Hepatocyte (in vitro differentiated cells): ENCODE data around the gene BRD2. TPM values are rescaled to one million over a fixed set of nuclear protein-coding genes. Genes with fewer than 3 reads are reported as not detected.

Experiments used
- DNase-seq: peaks from one replicate; pipeline ENCODE4 v3.0.0-alpha.2; 2016; ENCODE audit warnings: low spot score
- H2AFZ ChIP-seq: fragments of 200-600 bp; sonication (generic); 2 replicates; pipeline ENCODE4 v1.6.0; 2016; ENCODE audit warnings: antibody characterized with exemption, mild to moderate bottlenecking
- H3K27ac ChIP-seq: fragments of 200-600 bp; sonication (generic); 2 replicates; pipeline ENCODE4 v1.5.1; 2016; ENCODE audit warnings: mild to moderate bottlenecking
- H3K27me3 ChIP-seq: fragments of 200-600 bp; sonication (generic); 2 replicates; pipeline ENCODE4 v1.6.1; 2016
- H3K36me3 ChIP-seq: fragments of 200-600 bp; sonication (generic); replicated peaks from 2 replicates; pipeline ENCODE4 v1.5.1; 2016; ENCODE audit warnings: low read depth; ENCODE audit not compliant: insufficient read depth
- H3K4me1 ChIP-seq: fragments of 200-600 bp; sonication (generic); 2 replicates; pipeline ENCODE4 v1.5.1; 2016; ENCODE audit warnings: mild to moderate bottlenecking, moderate library complexity; ENCODE audit not compliant: insufficient read depth
- H3K4me2 ChIP-seq: fragments of 200-600 bp; sonication (generic); 2 replicates; pipeline ENCODE4 v1.6.0; 2016
- H3K4me3 ChIP-seq: fragments of 200-600 bp; sonication (generic); 2 replicates; pipeline ENCODE4 v1.5.1; 2016; ENCODE audit warnings: mild to moderate bottlenecking
- H3K79me2 ChIP-seq: fragments of 200-600 bp; sonication (generic); 2 replicates; pipeline ENCODE4 v1.6.0; 2017; ENCODE audit warnings: mild to moderate bottlenecking
- H3K9me2 ChIP-seq: fragments of 200-600 bp; sonication (generic); replicated peaks from 2 replicates; pipeline ENCODE4 v1.6.0; 2017; ENCODE audit warnings: mild to moderate bottlenecking; ENCODE audit not compliant: insufficient read depth
- H3K9me3 ChIP-seq: fragments of 200-600 bp; sonication (generic); 2 replicates; pipeline ENCODE4 v1.5.1; 2016; ENCODE audit warnings: low read depth, mild to moderate bottlenecking
- H4K20me1 ChIP-seq: fragments of 200-600 bp; sonication (generic); 2 replicates; pipeline ENCODE4 v1.6.0; 2016; ENCODE audit warnings: mild to moderate bottlenecking; ENCODE audit not compliant: insufficient read depth, poor library complexity, severe bottlenecking
- EZH2 ChIP-seq: fragments of 200-600 bp; sonication (generic); IDR thresholded peaks from 2 replicates; pipeline ENCODE4 v1.6.1; 2016; ENCODE audit warnings: antibody characterized with exemption, mild to moderate bottlenecking, borderline replicate concordance
- EZH2phosphoT487 ChIP-seq: fragments of 200-600 bp; sonication (generic); IDR thresholded peaks from one replicate; pipeline ENCODE4 v1.6.1; 2018; ENCODE audit warnings: antibody characterized with exemption, mild to moderate bottlenecking, low read depth, moderate library complexity; ENCODE audit not compliant: unreplicated experiment, severe bottlenecking
- WGBS: methylation state at CpG from one replicate; pipeline ENCODE4 v1.1.6; 2016; ENCODE audit warnings: low lambda C conversion rate; ENCODE audit errors: missing lambda C conversion rate; 5-methylcytosine and 5-hydroxymethylcytosine counted together
- polyA plus RNA-seq: library from polyadenylated mRNA; unstranded; fragments of >200 nt; fragmentation: Nextera tagmentation; extraction: Ambion mirVana; gene quantifications from 2 replicates; pipeline ENCODE4 v1.2.1, GENCODE V29; 2016
- total RNA-seq: library from RNA; depleted of rRNA; stranded (reverse); fragments of >200 nt; gene quantifications from 2 replicates; pipeline ENCODE4 v1.2.3, GENCODE V29; 2014
- TF ChIP-seq, protein P1 (sequence below): fragments of 200-600 bp; sonication (generic); IDR thresholded peaks from 2 replicates; pipeline ENCODE4 v1.5.1; 2016; ENCODE audit warnings: antibody characterized with exemption, mild to moderate bottlenecking; ENCODE audit not compliant: poor library complexity

The BRD2 gene
- total and polyA plus RNA-seq, 2 experiments from 2014 or later, result 106 to 133 TPM

DNA sequence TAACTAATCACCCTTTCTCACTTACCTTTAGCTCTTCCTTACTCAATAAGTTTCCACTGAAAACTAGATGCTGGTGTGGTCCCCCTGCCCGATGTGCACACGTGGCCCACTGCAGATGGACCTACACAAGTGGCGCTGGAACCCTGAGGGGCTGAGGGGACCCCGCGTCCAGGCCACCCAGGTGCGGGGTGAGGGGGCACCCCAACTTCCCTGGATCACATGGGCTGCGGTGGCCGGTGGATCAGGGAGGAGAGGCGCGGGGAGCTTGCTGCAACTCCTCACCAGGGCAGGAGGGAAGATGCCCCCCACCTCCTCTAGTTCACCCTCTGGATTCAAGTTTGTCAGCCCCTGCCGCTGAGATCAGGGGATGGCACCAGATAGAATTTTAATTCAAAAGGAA, 53.5 kb downstream of the BRD2 start:
- Histone ChIP-seq H2AFZ (no peak overlapping the region), H3K9me2 (no peaks in the 10 kb centered on the region), H4K20me1 (no peaks in the 10 kb centered on the region), H3K4me3 (no peak overlapping the region), H3K27ac (no peak overlapping the region), H3K36me3 (no peaks in the 10 kb centered on the region), H3K27me3 (no peaks in the 10 kb centered on the region), H3K9me3 (no peaks in the 10 kb centered on the region), H3K79me2 (no peaks in the 10 kb centered on the region), H3K4me1 (peaks cover 16% of the 10 kb centered on the region), H3K4me2 (no peak overlapping the region)
- 96% methylated on average over 11 of the region's 11 CpGs for WGBS
- TF ChIP-seq EZH2 (no peak), EZH2phosphoT487 (no peak)
- TF ChIP-seq, protein P1, sequence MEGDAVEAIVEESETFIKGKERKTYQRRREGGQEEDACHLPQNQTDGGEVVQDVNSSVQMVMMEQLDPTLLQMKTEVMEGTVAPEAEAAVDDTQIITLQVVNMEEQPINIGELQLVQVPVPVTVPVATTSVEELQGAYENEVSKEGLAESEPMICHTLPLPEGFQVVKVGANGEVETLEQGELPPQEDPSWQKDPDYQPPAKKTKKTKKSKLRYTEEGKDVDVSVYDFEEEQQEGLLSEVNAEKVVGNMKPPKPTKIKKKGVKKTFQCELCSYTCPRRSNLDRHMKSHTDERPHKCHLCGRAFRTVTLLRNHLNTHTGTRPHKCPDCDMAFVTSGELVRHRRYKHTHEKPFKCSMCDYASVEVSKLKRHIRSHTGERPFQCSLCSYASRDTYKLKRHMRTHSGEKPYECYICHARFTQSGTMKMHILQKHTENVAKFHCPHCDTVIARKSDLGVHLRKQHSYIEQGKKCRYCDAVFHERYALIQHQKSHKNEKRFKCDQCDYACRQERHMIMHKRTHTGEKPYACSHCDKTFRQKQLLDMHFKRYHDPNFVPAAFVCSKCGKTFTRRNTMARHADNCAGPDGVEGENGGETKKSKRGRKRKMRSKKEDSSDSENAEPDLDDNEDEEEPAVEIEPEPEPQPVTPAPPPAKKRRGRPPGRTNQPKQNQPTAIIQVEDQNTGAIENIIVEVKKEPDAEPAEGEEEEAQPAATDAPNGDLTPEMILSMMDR, result no peak
- no peak for DNase-seq

DNA sequence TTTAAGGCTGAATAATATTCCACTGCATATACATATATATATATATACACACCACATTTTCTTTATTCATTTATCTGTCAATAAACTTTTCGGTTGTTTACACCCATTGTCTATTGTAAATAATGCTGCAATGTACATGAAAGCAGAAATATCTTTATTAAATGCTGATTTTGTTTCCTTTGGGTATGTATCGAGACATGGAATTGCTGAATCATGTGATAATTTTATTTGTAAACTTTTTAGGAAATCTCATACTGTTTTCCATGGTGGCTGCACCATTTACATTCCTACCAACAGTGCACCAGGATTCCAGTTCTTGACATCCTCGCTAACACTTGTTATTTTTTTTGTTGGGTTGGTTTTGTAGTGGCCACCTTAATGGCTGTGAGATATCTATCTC, 55.1 kb downstream of the BRD2 start:
- DNase-seq, result no peak
- H4K20me1 ChIP-seq, result no peaks in the 10 kb centered on the region
- TF ChIP-seq, protein P1, result no peak
- TF ChIP-seq EZH2phosphoT487, result no peak
- no peak for TF ChIP-seq EZH2
- H3K9me3 ChIP-seq, result no peaks in the 10 kb centered on the region
- 62% methylated on average over 3 of the region's 3 CpGs for WGBS
- no peak overlapping the region for H3K4me2 ChIP-seq
- no peaks in the 10 kb centered on the region for H3K9me2 ChIP-seq
- H3K79me2 ChIP-seq, result no peaks in the 10 kb centered on the region
- no peak overlapping the region for H3K4me3 ChIP-seq
- H3K27ac ChIP-seq, result no peak overlapping the region
- no peak overlapping the region for H2AFZ ChIP-seq
- H3K4me1 ChIP-seq, result peaks cover 10% of the 10 kb centered on the region
- no peaks in the 10 kb centered on the region for H3K27me3 ChIP-seq
- H3K36me3 ChIP-seq, result no peaks in the 10 kb centered on the region

DNA sequence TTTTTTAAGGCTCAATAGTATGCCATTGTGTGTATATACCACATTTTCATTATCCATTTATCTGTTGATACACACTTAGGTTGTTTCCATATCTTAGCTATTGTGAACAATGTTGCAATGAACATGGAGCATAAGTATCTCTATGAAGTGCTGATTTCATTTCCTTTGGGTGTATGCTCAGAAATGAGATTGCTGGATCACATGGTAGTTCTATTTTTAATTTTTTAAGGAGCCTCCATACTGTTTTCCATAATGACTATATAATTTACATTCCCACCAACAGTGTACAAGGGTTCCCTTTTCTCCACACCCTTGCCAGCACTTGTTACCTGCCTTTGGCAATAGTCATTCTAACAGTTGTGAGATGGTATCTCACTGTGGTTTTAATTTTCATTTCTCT, 56.1 kb downstream of the BRD2 start:
- H3K4me1 ChIP-seq, result peaks cover 3% of the 10 kb centered on the region
- no peaks in the 10 kb centered on the region for H3K27me3 ChIP-seq
- no peaks in the 10 kb centered on the region for H3K9me3 ChIP-seq
- no peaks in the 10 kb centered on the region for H3K9me2 ChIP-seq
- H3K4me2 ChIP-seq, result no peak overlapping the region
- H3K27ac ChIP-seq, result no peak overlapping the region
- no peak overlapping the region for H3K4me3 ChIP-seq
- no peak for DNase-seq
- H3K36me3 ChIP-seq, result no peaks in the 10 kb centered on the region
- H2AFZ ChIP-seq, result no peak overlapping the region
- H3K79me2 ChIP-seq, result no peaks in the 10 kb centered on the region
- TF ChIP-seq EZH2 (no peak), EZH2phosphoT487 (no peak)
- TF ChIP-seq, protein P1, result no peak
- H4K20me1 ChIP-seq, result no peaks in the 10 kb centered on the region

DNA sequence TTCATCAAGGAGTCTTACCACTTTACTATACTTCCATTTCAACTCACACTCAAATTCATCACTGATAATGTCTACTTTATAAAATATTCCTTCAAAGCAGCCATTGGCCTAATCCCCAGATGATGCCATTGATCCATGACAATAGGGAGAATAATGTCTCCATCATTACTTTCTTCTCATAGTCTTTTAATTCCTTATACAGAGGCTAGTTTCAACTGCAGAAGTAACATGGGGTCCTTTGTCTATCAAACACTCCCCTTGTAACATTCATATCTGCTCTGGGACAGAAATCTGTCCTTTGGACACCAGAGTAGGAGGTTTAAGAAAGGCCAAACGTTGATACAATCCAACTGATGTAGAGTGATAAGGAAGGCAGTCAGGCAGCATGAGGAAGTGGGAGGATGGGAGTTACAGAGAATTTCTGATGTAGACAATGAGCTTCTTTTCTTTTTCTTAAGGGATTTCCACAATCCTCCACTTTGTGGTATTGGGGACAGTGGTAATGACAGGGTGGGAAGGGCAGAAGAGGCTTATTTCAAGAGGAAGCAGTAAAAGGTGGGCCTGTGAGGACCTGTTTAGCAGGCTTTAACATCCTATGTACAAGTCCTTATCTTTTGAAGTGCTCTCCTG, 59.9 kb downstream of the BRD2 start:
- Histone ChIP-seq H3K4me1 (no peaks in the 10 kb centered on the region), H4K20me1 (no peaks in the 10 kb centered on the region), H3K36me3 (no peaks in the 10 kb centered on the region), H3K4me2 (no peak overlapping the region), H2AFZ (no peak overlapping the region), H3K9me3 (no peaks in the 10 kb centered on the region), H3K4me3 (no peak overlapping the region), H3K9me2 (no peaks in the 10 kb centered on the region), H3K79me2 (no peaks in the 10 kb centered on the region), H3K27ac (no peak overlapping the region), H3K27me3 (peaks cover 3% of the 10 kb centered on the region)
- DNase-seq, result no peak
- no peak for TF ChIP-seq EZH2
- TF ChIP-seq, protein P1, result no peak
- no peak for TF ChIP-seq EZH2phosphoT487
- WGBS, result 4% methylated on average over 1 of the region's 1 CpG
